ENCODE measurements around the gene LLGL2.
A peak's percentile ranks its signal among the peaks of the same experiment; 100 is the strongest.

LLGL2 gene

DNA sequence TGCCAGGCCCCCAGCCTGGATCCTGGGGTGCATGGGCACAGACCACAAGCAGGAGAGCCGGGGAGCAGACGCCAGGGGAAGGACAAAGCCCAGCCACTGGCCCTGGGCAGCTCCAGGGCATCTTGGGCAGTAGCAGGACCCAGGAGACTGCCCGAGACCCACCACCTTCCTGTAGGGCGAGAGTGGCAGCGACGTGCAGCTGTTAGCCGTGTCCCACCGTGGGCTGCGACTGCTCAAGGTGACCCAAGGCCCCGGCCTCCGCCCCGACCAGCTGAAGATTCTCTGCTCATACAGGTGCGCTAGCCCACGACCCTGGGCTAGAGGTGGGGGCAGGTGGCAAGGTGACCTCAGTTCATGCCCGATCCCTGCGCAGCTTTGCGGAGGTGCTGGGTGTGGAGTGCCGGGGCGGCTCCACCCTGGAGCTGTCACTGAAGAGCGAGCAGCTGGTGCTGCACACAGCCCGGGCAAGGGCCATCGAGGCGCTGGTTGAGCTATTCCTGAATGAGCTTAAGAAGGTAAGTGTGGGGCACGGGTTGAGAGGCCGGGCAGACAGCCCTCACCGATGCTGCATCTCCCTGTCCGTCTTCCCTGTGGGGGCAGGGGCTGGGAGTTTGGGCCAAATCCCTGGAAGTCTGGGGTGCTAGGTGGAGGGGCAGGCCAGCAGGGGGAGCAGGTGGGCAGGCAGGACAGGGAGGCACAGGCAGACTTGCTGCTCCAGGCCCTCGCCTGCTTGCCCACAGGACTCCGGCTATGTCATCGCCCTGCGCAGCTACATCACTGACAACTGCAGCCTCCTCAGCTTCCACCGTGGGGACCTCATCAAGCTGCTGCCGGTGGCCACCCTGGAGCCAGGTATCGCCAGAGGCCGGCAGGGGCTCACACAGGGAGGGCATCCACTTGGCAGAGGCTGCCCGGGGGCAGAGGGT lies 94.3 kb downstream of the LLGL2 start:
- DNase-seq = peak in 1 of 2 experiments; percentile 11

DNA sequence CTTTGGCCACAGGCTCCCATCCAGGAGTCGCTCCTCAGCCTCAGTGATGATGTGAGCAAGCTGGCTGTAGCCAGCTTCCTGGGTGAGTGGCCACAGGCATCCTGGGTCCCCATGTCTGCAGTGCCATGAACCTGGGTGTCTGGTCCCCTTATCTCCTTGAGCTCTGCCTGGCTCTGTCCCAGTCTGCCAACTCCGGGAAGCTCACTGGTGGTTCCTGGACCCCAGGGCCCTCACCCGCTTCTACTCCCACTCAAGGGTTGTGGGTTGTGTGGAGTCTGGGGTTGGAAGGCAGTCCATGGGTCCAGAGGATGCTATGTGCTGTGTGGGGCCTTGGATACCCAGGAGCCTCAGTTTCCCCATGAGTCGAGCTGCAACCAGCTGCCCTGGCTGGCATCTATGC lies 96.0 kb downstream of the LLGL2 start:
- DNase-seq = no peak

DNA sequence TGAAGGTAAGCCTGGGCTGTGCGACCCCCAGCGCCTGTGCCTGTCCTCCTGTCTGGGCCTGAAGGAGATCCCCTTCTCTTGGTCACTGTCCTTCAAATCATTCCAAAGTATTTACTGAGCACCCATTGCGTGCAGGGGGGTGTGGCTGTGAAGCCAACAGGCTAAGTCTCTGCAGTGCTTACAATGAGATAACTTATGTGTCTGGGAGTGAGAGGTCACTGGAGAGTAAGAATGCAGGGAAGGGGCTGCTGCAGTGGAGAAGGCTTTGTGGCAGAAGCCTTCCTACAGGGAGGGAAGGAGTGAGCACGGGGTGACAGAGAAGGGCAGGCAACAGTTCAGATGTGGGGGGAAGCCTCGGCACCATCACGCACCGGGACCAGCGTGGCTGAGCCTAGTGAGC lies 96.6 kb downstream of the LLGL2 start:
- no peak for DNase-seq

DNA sequence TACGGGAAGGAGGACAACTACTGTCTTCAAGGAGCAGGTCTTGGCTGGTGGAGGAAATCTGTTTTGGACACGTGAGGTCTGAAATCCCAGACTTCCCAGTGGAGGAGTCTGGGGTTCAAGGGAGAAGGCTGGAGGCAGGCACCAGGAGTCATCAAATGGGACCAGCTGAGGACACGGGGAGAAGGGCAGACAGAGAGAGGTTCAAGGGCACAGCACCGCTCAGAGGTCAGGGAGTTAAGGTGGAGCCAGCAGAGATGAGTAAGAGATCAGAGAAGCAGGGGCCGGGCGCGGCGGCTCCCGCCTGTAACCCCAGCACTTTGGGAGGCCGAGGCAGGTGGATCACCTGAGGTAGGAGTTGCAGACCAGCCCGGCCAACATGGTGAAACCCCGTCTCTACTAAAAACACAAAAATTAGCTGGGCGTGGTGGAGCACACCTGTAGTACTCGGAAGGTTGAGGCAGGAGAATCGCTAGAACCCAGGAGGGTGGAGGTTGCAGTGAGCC lies 97.3 kb downstream of the LLGL2 start:
- DNase-seq = no peak

DNA sequence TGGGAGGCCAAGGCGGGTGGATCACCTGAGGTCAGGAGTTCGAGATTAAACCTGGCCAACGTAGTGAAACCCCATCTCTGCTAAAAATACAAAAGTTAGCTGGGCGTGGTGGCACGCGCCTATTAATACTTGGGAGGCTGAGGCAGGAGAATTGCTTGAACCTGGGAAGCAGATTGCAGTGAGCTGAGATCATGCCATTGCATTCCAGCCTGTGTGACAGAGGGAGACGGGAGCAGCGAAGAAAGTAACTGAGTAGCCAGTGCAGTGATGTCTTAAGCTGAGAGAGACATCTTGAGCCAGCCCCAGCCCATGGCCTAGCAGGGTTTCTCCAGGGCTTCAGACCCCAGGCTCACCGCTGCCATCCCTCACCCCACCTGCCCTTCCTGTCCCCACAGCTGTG lies 97.9 kb downstream of the LLGL2 start:
- DNase-seq = no peak

DNA sequence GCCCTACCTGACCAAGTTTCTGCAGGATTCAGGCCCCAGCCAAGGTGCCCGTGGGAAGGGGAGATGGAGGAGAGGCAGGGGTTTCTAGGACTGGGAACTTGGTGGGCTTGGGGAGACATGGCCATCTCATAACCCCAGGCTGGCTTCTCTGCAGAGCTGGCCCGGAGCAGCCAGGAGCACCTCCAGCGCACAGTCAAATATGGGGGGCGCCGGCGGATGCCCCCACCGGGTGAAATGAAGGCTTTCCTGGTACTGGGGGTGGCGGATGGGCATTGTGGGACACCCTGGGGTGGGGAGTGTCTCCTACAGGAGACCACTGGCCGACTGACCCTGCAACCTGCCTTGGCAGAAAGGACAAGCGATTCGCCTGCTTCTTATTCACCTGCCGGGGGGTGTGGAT lies 98.5 kb downstream of the LLGL2 start:
- no peak for DNase-seq

Measured in activated CD4-positive, alpha-beta T cell treated with anti-CD3 and anti-CD28 coated beads, Interleukin-2, amount 50 U/mL, for 4 hours (primary cell).